Rectal smooth muscle tissue (tissue), 1 donor: ENCODE results near the gene GTPBP1.

Experiments used
- H3K27ac ChIP-seq: one replicate; pipeline ENCODE4 v1.7.0; 2013; ENCODE audit warnings: low read depth, low read length, inconsistent platforms
- H3K27me3 ChIP-seq: one replicate; pipeline ENCODE4 v1.7.0; 2013; ENCODE audit warnings: low read length; ENCODE audit not compliant: control insufficient read depth, insufficient read depth
- H3K36me3 ChIP-seq: one replicate; pipeline ENCODE4 v1.7.0; 2013; ENCODE audit warnings: low read length; ENCODE audit not compliant: control insufficient read depth, insufficient read depth
- H3K4me1 ChIP-seq: one replicate; pipeline ENCODE4 v1.7.0; 2013; ENCODE audit warnings: low read length; ENCODE audit not compliant: control insufficient read depth, insufficient read depth
- H3K4me3 ChIP-seq: one replicate; pipeline ENCODE4 v1.7.0; 2013; ENCODE audit warnings: low read length
- H3K9ac ChIP-seq: one replicate; pipeline ENCODE4 v1.7.0; 2013; ENCODE audit warnings: low read length

The GTPBP1 gene

DNA sequence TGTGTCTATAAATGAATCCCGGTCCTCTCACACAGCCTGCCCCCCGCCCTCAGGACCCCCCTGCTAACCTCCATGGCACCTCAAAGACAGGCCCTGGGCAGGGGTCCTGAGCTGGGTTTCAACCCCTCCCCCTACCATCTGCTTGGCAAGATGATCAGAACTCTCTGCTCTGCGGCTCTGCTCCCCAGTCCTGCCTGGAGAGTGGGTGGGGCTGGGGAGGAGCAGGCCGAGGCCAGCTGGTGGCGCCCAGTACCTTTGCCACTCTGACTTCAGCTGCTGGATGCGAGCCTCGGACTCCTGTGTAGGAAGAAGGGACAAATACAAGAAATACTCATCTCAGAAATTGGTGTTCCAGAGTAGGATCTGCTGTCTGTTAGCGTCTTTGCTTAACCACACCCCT, 35.0 kb downstream of the GTPBP1 start:
- Histone ChIP-seq H3K4me1 (no peaks in the 10 kb centered on the region), H3K9ac (no peak overlapping the region), H3K4me3 (no peak overlapping the region), H3K36me3 (peaks cover 84% of the 10 kb centered on the region), H3K27me3 (no peaks in the 10 kb centered on the region), H3K27ac (no peak overlapping the region)

GRCh38 chr22:38741166-38741565, 35.4 kb downstream of the GTPBP1 start:
- H3K27ac ChIP-seq: no peak overlapping the region
- H3K9ac ChIP-seq: no peak overlapping the region
- peaks cover 84% of the 10 kb centered on the region for H3K36me3 ChIP-seq
- H3K4me1 ChIP-seq: no peaks in the 10 kb centered on the region
- H3K4me3 ChIP-seq: no peak overlapping the region
- no peaks in the 10 kb centered on the region for H3K27me3 ChIP-seq

GRCh38 chr22:38741576-38741975, 35.8 kb downstream of the GTPBP1 start:
- H3K36me3 ChIP-seq: peaks cover 84% of the 10 kb centered on the region

DNA sequence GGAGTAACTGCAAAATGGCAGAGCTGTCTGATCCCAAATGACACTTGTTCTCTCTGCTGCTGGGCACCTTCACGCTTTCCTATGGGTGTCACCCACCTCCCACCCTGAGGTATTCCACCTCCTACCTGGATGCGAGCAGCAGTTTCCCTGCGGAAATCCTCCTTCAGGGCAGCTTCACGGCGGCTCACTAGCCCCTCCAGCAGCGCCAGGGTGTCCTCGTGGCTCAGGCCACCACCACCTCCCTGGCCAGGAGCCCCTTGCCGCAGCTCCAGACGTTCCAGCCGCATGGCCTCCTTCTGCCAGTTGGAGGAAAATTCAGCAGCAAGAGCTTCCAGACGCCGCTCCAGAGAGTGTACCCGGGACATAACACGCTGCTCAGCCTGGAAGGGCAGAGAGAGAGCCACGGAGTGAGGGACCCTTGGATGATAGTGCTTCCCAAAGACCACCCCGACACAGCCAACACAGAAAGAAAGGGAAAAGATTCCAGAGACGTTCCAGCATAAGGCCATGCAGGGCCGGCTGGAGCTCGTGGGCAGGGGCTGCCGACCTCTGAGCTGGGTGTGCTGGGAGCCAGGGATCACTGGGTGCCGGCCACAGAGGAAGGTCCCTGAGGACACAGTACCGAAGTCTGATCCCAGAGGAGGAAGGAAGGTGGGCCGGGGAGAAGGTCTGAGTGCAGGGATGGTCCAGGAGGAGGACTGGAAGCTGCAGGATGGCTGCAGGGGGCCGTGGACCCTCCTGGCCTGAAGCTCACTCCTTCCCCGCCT, 36.6 kb downstream of the GTPBP1 start:
- H3K27ac ChIP-seq: no peak overlapping the region
- H3K27me3 ChIP-seq: no peaks in the 10 kb centered on the region
- H3K36me3 ChIP-seq: peaks cover 78% of the 10 kb centered on the region
- H3K4me3 ChIP-seq: no peak overlapping the region
- no peaks in the 10 kb centered on the region for H3K4me1 ChIP-seq
- H3K9ac ChIP-seq: no peak overlapping the region

More at GRCh38 chr22:38741576-38741975, 35.8 kb downstream of the GTPBP1 start:
- H3K4me1 ChIP-seq: no peaks in the 10 kb centered on the region
- no peak overlapping the region for H3K9ac ChIP-seq
- H3K27me3 ChIP-seq: no peaks in the 10 kb centered on the region
- H3K27ac ChIP-seq: no peak overlapping the region
- no peak overlapping the region for H3K4me3 ChIP-seq

DNA sequence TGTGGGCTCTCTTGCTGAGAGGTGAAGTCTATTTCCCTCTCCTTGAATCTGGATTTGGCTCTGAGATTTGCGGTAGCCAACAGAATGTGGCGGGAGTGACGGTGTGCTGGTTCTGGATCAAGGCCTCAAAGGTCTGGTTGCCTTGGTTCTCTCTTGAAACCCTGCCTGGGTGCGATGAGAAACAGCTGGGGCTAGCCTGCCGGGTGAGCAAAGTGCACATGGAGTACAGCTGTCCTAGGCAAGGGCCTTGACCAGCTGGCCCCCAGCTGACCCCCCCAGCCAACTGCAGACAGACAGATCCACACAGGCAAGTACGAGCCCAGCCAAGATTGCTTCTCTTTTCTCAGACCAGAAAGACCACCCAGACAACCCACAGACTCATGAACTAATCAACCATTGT, 39.2 kb downstream of the GTPBP1 start:
- Histone ChIP-seq H3K4me1 (no peaks in the 10 kb centered on the region), H3K4me3 (no peak overlapping the region), H3K27me3 (no peaks in the 10 kb centered on the region), H3K36me3 (peaks cover 68% of the 10 kb centered on the region), H3K27ac (no peak overlapping the region), H3K9ac (no peak overlapping the region)

DNA sequence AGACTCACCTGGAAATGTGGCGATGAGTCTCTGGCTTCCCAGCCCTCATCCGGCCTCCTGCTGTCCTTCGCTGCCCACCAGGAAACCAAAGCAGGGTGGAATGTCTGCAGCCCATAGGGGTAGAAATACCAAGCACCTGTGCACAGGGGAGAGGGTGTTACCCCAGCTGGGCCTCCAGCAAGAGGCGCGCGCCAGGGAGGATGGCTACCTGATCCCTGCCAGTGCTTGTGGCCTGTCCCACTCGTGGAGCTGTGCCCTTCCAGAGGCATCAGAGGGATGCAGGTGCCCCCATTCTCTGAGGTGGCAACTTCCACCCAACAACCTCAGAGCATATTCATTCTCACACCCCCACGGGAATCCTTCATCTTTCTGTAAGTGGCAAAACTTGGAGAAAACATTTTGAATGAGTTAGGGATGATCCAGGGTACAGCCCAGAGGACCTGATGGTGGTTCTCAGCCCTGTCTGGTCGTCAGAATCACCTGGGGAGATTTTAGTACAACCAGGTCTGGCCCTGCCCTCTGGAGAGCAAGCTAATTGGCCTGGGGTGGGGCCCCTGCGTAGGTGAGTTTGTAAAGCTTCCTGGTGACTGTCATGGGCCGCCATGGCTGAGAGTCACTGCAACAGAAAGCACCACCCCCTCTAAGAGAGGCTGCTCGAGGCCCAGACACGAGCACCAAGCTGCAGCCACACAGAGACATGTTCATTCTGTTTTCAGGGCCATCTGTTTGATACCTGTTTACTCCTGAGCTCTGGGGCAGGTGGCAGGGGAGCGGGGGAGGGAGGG, 40.1 kb downstream of the GTPBP1 start:
- no peak overlapping the region for H3K27ac ChIP-seq
- H3K4me1 ChIP-seq: no peaks in the 10 kb centered on the region
- H3K9ac ChIP-seq: no peak overlapping the region
- H3K4me3 ChIP-seq: no peak overlapping the region
- H3K27me3 ChIP-seq: no peaks in the 10 kb centered on the region
- peaks cover 68% of the 10 kb centered on the region for H3K36me3 ChIP-seq

DNA sequence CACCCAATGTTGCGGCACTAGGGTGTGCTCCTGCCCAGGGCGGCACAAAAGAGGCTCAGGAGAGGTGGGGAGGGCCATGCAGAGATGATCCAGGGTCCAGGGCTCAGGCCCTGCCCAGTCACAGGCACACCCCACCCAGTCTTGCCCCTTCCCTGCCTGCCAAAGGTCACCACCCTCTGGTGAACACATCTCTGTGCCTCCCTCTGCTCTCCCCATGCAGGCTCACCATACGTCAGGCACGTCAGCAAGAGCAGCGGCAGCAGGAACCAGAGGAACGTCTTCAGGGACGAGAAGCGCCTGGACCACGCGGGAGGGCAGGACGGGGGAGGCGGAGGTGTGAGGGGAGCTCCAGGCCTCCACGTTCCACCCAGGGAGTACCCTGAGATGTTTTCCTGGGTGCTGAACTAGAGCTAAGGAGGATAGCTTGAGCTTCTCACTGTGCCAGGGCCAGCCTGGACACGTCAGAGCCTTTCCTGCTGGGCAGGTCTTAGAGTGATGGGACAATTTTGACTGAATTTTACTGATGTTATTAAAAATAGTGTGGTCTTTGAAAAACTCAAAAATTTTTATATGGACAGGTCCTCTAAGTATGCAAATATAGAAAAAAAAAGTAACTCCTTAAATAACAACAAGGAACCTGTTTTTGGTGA, 42.9 kb downstream of the GTPBP1 start:
- H3K36me3 ChIP-seq: peaks cover 60% of the 10 kb centered on the region
- no peak overlapping the region for H3K4me3 ChIP-seq
- H3K4me1 ChIP-seq: peaks cover under 1% of the 10 kb centered on the region
- H3K27ac ChIP-seq: no peak overlapping the region
- no peaks in the 10 kb centered on the region for H3K27me3 ChIP-seq
- H3K9ac ChIP-seq: no peak overlapping the region

- no peaks in the 10 kb centered on the region for H3K27me3 ChIP-seq
- H3K4me1 ChIP-seq: peaks cover 8% of the 10 kb centered on the region
- no peak overlapping the region for H3K27ac ChIP-seq
- H3K9ac ChIP-seq: no peak overlapping the region
- no peak overlapping the region for H3K4me3 ChIP-seq
- peaks cover 51% of the 10 kb centered on the region for H3K36me3 ChIP-seq
Measured at GRCh38 chr22:38750104-38750503, 44.4 kb downstream of the GTPBP1 start.

DNA sequence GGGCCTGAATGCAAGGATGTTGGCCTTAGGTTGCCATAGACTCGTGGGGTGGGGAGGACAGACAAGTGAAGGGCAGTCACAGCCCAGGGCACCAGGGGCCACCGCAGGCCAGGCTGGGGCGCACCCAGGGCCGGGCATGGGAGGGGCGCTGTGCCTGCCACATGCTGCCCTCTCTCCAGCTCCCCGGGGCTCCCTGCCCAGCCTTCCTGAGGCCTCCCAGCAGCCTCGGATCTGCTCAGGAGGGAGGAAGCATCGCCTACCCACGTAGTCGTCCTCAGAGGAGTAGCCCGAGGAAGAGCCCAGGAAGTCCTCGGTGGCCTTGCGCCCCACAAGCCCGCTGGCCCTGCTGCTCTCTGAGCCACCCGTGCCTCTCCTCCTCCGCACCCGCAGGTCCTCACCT, 44.9 kb downstream of the GTPBP1 start:
- no peak overlapping the region for H3K9ac ChIP-seq
- H3K36me3 ChIP-seq: peaks cover 46% of the 10 kb centered on the region
- no peak overlapping the region for H3K27ac ChIP-seq

DNA sequence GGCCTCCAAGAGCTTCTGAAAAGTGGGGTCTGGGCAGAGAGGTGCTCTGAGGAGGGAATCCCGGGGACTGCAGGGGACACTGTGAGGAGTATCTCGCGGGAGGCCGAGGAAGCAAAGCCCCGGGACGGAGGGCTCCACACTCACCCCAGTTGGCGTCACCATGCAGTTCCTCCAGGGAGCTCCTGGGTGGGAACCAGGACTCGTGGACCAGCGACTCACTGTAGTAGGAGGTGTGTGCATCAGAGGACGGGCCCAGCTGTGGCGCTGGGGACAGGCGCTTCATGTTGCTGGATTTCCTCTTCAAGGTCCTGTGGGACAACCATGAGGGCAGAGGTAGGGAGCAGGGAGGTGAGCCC, 45.3 kb downstream of the GTPBP1 start:
- Histone ChIP-seq H3K27me3 (no peaks in the 10 kb centered on the region), H3K4me3 (no peak overlapping the region), H3K9ac (no peak overlapping the region), H3K36me3 (peaks cover 42% of the 10 kb centered on the region), H3K27ac (no peak overlapping the region), H3K4me1 (peaks cover 8% of the 10 kb centered on the region)

More for the DNA sequence above, 44.9 kb downstream of the GTPBP1 start:
- no peak overlapping the region for H3K4me3 ChIP-seq
- no peaks in the 10 kb centered on the region for H3K27me3 ChIP-seq
- peaks cover 8% of the 10 kb centered on the region for H3K4me1 ChIP-seq

DNA sequence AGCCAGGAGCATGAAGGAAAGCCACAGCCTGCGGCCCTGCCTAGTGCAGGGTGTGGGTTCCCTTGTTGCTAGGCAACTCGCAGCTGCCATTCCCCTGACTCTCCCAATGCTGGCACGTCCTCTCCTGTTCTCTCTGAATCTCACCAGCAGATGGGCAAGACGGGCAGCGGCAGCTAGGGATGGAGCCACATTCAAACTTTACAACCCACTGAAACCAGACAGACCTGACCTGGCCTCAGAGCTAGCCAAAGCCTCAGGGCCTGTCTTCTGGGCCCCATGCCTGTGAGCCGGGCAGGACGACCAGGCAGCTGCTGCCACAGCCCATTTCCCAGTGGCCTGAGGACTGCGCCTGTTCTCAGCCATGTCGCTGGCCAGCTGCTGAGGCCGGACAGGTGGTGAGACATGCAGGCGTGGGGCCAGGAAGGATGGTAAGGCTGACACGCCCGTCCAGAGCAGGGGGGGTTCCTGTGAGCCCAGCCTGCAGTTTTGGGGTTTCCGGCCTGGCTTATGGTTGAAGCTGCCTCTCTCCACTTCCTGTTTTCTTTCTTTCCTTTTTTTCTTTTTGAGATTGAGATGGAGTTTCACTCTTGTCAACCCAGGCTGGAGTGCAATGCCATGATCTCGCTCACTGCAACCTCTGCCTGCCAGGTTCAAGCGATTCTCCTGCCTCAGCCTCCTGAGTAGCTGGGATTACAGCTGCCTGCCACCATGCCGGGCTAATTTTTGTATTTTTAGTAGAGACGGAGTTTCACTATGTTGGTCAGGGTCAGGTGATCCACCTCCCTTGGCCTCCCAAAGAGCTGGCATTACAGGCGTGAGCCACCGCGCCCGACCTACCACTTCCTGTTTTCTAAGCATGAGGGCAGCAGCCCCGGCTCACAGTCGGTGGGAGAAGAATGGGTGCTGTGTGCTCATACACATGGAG, 45.9 kb downstream of the GTPBP1 start:
- peaks cover 39% of the 10 kb centered on the region for H3K36me3 ChIP-seq
- H3K4me1 ChIP-seq: peaks cover 12% of the 10 kb centered on the region
- no peak overlapping the region for H3K27ac ChIP-seq
- no peak overlapping the region for H3K4me3 ChIP-seq
- no peak overlapping the region for H3K9ac ChIP-seq
- H3K27me3 ChIP-seq: no peaks in the 10 kb centered on the region
